Measurements from ENCODE around the gene LAMA3.
A peak's percentile ranks its signal among the peaks of the same experiment; 100 is the strongest.

Gene LAMA3

GRCh38 chr18:23784832-23785245 is 95.6 kb downstream of the LAMA3 start:
- TF ChIP-seq CTCF (IDR thresholded peaks at IDR 0.05; ENCODE audit: low read depth, low read length, missing control alignments) = no peak
- no peak overlapping the region for H3K4me3 ChIP-seq (replicated peaks; ENCODE audit: low read depth, low read length)
- DNase-seq (ENCODE audit: extremely low read depth, low read depth) = peak; percentile 43

GRCh38 chr18:23793051-23793450 is 103.8 kb downstream of the LAMA3 start:
- DNase-seq (ENCODE audit: extremely low read depth, low read depth) = no peak
- TF ChIP-seq CTCF (IDR thresholded peaks at IDR 0.05; ENCODE audit: low read depth, low read length, missing control alignments) = no peak
- no peak overlapping the region for H3K4me3 ChIP-seq (replicated peaks; ENCODE audit: low read depth, low read length)

- no peak for TF ChIP-seq CTCF (IDR thresholded peaks at IDR 0.05; ENCODE audit: low read depth, low read length, missing control alignments)
- no peak overlapping the region for H3K4me3 ChIP-seq (replicated peaks; ENCODE audit: low read depth, low read length)
- no peak for DNase-seq (ENCODE audit: extremely low read depth, low read depth)
Observed at GRCh38 chr18:23793985-23794867, 105.0 kb downstream of the LAMA3 start.

- no peak overlapping the region for H3K4me3 ChIP-seq (replicated peaks; ENCODE audit: low read depth, low read length)
- no peak for TF ChIP-seq CTCF (IDR thresholded peaks at IDR 0.05; ENCODE audit: low read depth, low read length, missing control alignments)
- no peak for DNase-seq (ENCODE audit: extremely low read depth, low read depth)
Observed at GRCh38 chr18:23798249-23798648, 109.0 kb downstream of the LAMA3 start.

- DNase-seq (ENCODE audit: extremely low read depth, low read depth) = no peak
- no peak overlapping the region for H3K4me3 ChIP-seq (replicated peaks; ENCODE audit: low read depth, low read length)
- no peak for TF ChIP-seq CTCF (IDR thresholded peaks at IDR 0.05; ENCODE audit: low read depth, low read length, missing control alignments)
Observed at GRCh38 chr18:23798824-23799223, 109.6 kb downstream of the LAMA3 start.

- no peak for DNase-seq (ENCODE audit: extremely low read depth, low read depth)
- no peak for TF ChIP-seq CTCF (IDR thresholded peaks at IDR 0.05; ENCODE audit: low read depth, low read length, missing control alignments)
- H3K4me3 ChIP-seq (replicated peaks; ENCODE audit: low read depth, low read length) = no peak overlapping the region
Observed at GRCh38 chr18:23799540-23799939, 110.3 kb downstream of the LAMA3 start.
